Stimulated activated CD8-positive, alpha-beta memory T cell treated with anti-CD3 and anti-CD28 coated beads, Interleukin-12 subunit alpha, Interleukin-12 subunit beta, amount 100 ng/mL, for 4 hours (primary cell): ENCODE results near the gene PDE4DIP.
"Not testable (repeated sequence)": the region's sequence is repeated elsewhere in the genome, so short reads cannot be mapped to it uniquely, and the experiment has no call there.

Experiments
- DNase-seq: peaks from one replicate; pipeline ENCODE4 v3.0.0-alpha.2; 2020; ENCODE audit warnings: low read depth

PDE4DIP gene

GRCh38 chr1:148874408-148875388 is 30.5 kb downstream of the PDE4DIP start:
- not testable (repeated sequence) for DNase-seq

- not testable (repeated sequence) for DNase-seq
Measured at GRCh38 chr1:148879812-148880416, 35.7 kb downstream of the PDE4DIP start.

GRCh38 chr1:148881261-148881660 is 37.0 kb downstream of the PDE4DIP start:
- DNase-seq: not testable (repeated sequence)

GRCh38 chr1:148885219-148885618 is 41.0 kb downstream of the PDE4DIP start:
- DNase-seq: not testable (repeated sequence)

- not testable (repeated sequence) for DNase-seq
Measured at GRCh38 chr1:148886293-148886692, 42.1 kb downstream of the PDE4DIP start.

- not testable (repeated sequence) for DNase-seq
Measured at GRCh38 chr1:148888597-148888996, 44.4 kb downstream of the PDE4DIP start.

- not testable (repeated sequence) for DNase-seq
Measured at GRCh38 chr1:148889267-148890074, 45.2 kb downstream of the PDE4DIP start.

GRCh38 chr1:148890075-148890568 is 45.9 kb downstream of the PDE4DIP start:
- not testable (repeated sequence) for DNase-seq

- DNase-seq: not testable (repeated sequence)
Measured at GRCh38 chr1:148894360-148895352, 50.4 kb downstream of the PDE4DIP start.

GRCh38 chr1:148900026-148900425 is 55.8 kb downstream of the PDE4DIP start:
- not testable (repeated sequence) for DNase-seq

GRCh38 chr1:148900691-148901090 is 56.5 kb downstream of the PDE4DIP start:
- not testable (repeated sequence) for DNase-seq

GRCh38 chr1:148901150-148901952 is 57.1 kb downstream of the PDE4DIP start:
- not testable (repeated sequence) for DNase-seq

- DNase-seq: not testable (repeated sequence)
Measured at GRCh38 chr1:148901953-148902341, 57.7 kb downstream of the PDE4DIP start.

- DNase-seq: not testable (repeated sequence)
Measured at GRCh38 chr1:148909219-148909826, 65.1 kb downstream of the PDE4DIP start.

- not testable (repeated sequence) for DNase-seq
Measured at GRCh38 chr1:148911303-148911928, 67.2 kb downstream of the PDE4DIP start.

- not testable (repeated sequence) for DNase-seq
Measured at GRCh38 chr1:148916222-148916621, 72.0 kb downstream of the PDE4DIP start.

GRCh38 chr1:148916695-148917348 is 72.6 kb downstream of the PDE4DIP start:
- DNase-seq: not testable (repeated sequence)

- DNase-seq: not testable (repeated sequence)
Measured at GRCh38 chr1:148918836-148919447, 74.7 kb downstream of the PDE4DIP start.
